ENCODE results near the gene KASH5. TPM values are rescaled to one million over a fixed set of nuclear protein-coding genes. Genes with fewer than 3 reads are reported as not detected.

The KASH5 gene
- total RNA-seq, 1 donor from 2014 or later, result 0.23 TPM

GRCh38 chr19:49421039-49421877 is 33.2 kb downstream of the KASH5 start:
- intact Hi-C loops (cut with micrococcal nuclease), result no loop called here

GRCh38 chr19:49421878-49422202 is 33.8 kb downstream of the KASH5 start:
- intact Hi-C loops (cut with micrococcal nuclease), result loop anchor here (2.0 kb wide), 1 partner anchor 21 kb away; no protein-coding TSS in a partner anchor

GRCh38 chr19:49422407-49423070 is 34.5 kb downstream of the KASH5 start:
- intact Hi-C loops (cut with micrococcal nuclease), result loop anchor here (2.0 kb wide), 1 partner anchor 20 kb away; no protein-coding TSS in a partner anchor

GRCh38 chr19:49423071-49423984 is 35.3 kb downstream of the KASH5 start, which contains the start of gene PTH2:
PTH2 (minus strand) TSS chr19:49423441; CDS start chr19:49423339, 102 bp downstream.
- intact Hi-C loops (cut with micrococcal nuclease), result loop anchor here (2.0 kb wide), 1 partner anchor 19 kb away; no protein-coding TSS in a partner anchor

GRCh38 chr19:49423985-49424303 is 35.9 kb downstream of the KASH5 start:
- intact Hi-C loops (cut with micrococcal nuclease), result loop anchor here (2.0 kb wide), 1 partner anchor 19 kb away; no protein-coding TSS in a partner anchor

- intact Hi-C loops (cut with micrococcal nuclease), result no loop called here
Measured at GRCh38 chr19:49425178-49425577, 37.1 kb downstream of the KASH5 start, which contains the start of gene GFY. GFY (plus strand) TSS chr19:49425388; CDS start chr19:49426431, 1,043 bp downstream.

GRCh38 chr19:49425922-49426592 is 38.0 kb downstream of the KASH5 start:
- intact Hi-C loops (cut with micrococcal nuclease), result no loop called here

GRCh38 chr19:49427339-49427738 is 39.3 kb downstream of the KASH5 start:
- intact Hi-C loops (cut with micrococcal nuclease), result no loop called here

GRCh38 chr19:49427855-49428546 is 40.0 kb downstream of the KASH5 start:
- intact Hi-C loops (cut with micrococcal nuclease), result no loop called here

GRCh38 chr19:49428547-49429451 is 40.8 kb downstream of the KASH5 start:
- intact Hi-C loops (cut with micrococcal nuclease), result no loop called here

GRCh38 chr19:49430172-49430677 is 42.2 kb downstream of the KASH5 start:
- intact Hi-C loops (cut with micrococcal nuclease), result loop anchor here (1.0 kb wide), 1 partner anchor 38 kb away; no protein-coding TSS in a partner anchor

GRCh38 chr19:49430678-49431329 is 42.8 kb downstream of the KASH5 start:
- intact Hi-C loops (cut with micrococcal nuclease), result loop anchor here (1.0 kb wide), 1 partner anchor 39 kb away; no protein-coding TSS in a partner anchor

- intact Hi-C loops (cut with micrococcal nuclease), result no loop called here
Measured at GRCh38 chr19:49431330-49431749, 43.3 kb downstream of the KASH5 start.

GRCh38 chr19:49432141-49433073 is 44.4 kb downstream of the KASH5 start:
- intact Hi-C loops (cut with micrococcal nuclease), result no loop called here

- intact Hi-C loops (cut with micrococcal nuclease), result no loop called here
Measured at GRCh38 chr19:49433240-49433901, 45.3 kb downstream of the KASH5 start.

GRCh38 chr19:49434907-49435583 is 47.0 kb downstream of the KASH5 start:
- intact Hi-C loops (cut with micrococcal nuclease), result no loop called here

All from T-helper 2 cell treated with Interferon-gamma antibody and Interleukin-4, amounts not matched to agents 100 ng/mL and 5 ng/mL, for 36 hours (primary cell).